OCI-LY7 (cell line): ENCODE data around the gene PDHX.

Experiments used
- EZH2phosphoT487 ChIP-seq: fragments of 200-600 bp; sonication (generic); IDR thresholded peaks from 2 replicates; pipeline ENCODE4 v1.6.1; 2018; ENCODE audit warnings: low read depth, borderline replicate concordance, mild to moderate bottlenecking, mixed run types, antibody characterized with exemption, low read length, moderate library complexity, mixed read lengths
- TF ChIP-seq, protein P1 (sequence below): fragments of 200-600 bp; sonication (generic); conservative IDR thresholded peaks from 2 replicates; pipeline ENCODE4 v1.5.1; 2014; ENCODE audit warnings: mild to moderate bottlenecking, antibody characterized with exemption, low read length, moderate library complexity, mixed read lengths

DNA sequence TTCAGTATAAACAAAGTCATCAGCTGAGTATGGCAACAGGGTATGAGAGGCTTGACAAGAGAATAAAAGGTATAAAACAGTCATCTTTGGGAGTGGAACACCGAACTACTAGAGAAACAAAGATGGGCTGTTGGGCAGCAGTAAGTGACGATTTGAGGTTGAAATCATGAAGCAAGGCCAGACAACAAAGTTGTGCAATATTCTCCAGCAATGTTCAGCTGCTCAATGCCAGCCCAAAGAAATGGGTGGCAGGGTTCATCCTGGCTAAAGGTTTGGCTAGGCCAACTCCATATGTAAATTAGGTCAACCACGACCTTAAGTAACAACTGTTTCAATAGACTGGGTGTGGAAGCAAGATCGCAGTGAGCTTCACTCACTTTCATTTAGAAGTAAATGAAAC, 6.5 kb upstream of the PDHX start:
- TF ChIP-seq, protein P1, sequence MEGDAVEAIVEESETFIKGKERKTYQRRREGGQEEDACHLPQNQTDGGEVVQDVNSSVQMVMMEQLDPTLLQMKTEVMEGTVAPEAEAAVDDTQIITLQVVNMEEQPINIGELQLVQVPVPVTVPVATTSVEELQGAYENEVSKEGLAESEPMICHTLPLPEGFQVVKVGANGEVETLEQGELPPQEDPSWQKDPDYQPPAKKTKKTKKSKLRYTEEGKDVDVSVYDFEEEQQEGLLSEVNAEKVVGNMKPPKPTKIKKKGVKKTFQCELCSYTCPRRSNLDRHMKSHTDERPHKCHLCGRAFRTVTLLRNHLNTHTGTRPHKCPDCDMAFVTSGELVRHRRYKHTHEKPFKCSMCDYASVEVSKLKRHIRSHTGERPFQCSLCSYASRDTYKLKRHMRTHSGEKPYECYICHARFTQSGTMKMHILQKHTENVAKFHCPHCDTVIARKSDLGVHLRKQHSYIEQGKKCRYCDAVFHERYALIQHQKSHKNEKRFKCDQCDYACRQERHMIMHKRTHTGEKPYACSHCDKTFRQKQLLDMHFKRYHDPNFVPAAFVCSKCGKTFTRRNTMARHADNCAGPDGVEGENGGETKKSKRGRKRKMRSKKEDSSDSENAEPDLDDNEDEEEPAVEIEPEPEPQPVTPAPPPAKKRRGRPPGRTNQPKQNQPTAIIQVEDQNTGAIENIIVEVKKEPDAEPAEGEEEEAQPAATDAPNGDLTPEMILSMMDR, result no peak
- TF ChIP-seq EZH2phosphoT487, result no peak
